Choroid plexus epithelial cell (primary cell): ENCODE results near the gene CCDC91.

Experiments
- DNase-seq: peaks from one replicate; pipeline ENCODE4 v3.0.0-alpha.2; 2010; ENCODE audit warnings: low read depth
- H3K4me3 ChIP-seq: 2 replicates; pipeline ENCODE4 v1.5.1; 2011; ENCODE audit warnings: low read depth, mild to moderate bottlenecking, control low read depth, low read length, moderate library complexity
- TF ChIP-seq, protein P1 (sequence below): conservative IDR thresholded peaks from 2 replicates; pipeline ENCODE4 v1.5.1; 2011; ENCODE audit warnings: low read depth, mild to moderate bottlenecking, control low read depth, inconsistent platforms, low read length, moderate library complexity

The CCDC91 gene

DNA sequence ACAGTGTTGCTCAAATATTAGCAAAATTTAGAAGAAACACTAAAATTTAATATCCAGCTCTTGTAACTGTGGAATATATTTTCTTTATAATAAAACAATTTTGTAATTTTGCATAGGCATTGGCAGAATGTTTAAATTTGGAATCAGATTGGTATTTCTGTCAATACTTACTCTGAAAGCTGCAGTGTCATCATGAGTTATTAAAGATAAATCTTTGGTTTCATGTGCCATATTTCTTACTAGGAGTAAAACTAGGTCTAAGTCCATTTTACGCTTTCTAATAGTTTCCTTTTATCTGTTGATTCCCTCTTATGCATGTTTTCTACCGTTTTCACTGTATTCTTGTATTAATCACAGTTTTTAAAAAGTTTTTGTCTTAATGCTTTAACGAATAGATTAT lies 49.7 kb downstream of the CCDC91 start:
- DNase-seq, result no peak
- no peak overlapping the region for H3K4me3 ChIP-seq
- TF ChIP-seq, protein P1, sequence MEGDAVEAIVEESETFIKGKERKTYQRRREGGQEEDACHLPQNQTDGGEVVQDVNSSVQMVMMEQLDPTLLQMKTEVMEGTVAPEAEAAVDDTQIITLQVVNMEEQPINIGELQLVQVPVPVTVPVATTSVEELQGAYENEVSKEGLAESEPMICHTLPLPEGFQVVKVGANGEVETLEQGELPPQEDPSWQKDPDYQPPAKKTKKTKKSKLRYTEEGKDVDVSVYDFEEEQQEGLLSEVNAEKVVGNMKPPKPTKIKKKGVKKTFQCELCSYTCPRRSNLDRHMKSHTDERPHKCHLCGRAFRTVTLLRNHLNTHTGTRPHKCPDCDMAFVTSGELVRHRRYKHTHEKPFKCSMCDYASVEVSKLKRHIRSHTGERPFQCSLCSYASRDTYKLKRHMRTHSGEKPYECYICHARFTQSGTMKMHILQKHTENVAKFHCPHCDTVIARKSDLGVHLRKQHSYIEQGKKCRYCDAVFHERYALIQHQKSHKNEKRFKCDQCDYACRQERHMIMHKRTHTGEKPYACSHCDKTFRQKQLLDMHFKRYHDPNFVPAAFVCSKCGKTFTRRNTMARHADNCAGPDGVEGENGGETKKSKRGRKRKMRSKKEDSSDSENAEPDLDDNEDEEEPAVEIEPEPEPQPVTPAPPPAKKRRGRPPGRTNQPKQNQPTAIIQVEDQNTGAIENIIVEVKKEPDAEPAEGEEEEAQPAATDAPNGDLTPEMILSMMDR, result no peak

DNA sequence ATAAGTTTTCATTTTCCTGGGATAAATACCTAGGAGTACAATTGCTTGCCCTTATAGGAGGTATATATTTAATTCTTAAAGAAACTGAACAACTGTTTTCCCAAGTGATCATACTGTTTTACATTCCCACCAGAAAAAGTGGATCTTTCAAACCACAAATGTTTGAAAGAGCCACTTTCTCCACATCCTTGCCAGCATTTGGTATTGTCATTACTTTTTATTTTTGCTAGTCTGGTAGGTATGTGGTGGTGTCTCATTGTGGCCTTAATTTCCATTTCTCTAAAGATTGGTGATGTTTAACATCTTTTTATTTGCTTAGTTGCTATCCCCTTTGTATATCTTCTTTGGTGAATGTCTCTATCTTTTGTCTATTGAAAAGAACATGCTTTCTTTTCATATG lies 50.6 kb downstream of the CCDC91 start:
- no peak for DNase-seq
- TF ChIP-seq, protein P1, result no peak
- no peak overlapping the region for H3K4me3 ChIP-seq

DNA sequence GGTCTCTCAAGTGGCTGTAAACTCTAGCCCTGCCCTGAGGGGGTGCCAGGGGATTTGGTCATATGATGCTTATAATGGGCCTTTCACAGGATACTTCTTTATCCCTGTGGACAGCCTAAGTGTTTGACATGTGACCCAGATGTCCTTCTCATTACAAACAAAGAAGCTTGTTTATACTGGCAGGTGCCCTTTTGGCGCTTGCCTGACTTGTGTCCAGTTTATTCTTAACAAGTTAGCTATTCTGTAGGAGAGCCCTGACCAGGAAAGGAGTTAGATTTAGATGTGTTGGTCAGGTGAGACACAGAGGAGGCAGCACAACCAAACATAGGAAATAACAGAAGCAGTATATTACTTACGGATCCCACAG lies 51.9 kb downstream of the CCDC91 start:
- no peak overlapping the region for H3K4me3 ChIP-seq
- TF ChIP-seq, protein P1, result no peak
- no peak for DNase-seq

DNA sequence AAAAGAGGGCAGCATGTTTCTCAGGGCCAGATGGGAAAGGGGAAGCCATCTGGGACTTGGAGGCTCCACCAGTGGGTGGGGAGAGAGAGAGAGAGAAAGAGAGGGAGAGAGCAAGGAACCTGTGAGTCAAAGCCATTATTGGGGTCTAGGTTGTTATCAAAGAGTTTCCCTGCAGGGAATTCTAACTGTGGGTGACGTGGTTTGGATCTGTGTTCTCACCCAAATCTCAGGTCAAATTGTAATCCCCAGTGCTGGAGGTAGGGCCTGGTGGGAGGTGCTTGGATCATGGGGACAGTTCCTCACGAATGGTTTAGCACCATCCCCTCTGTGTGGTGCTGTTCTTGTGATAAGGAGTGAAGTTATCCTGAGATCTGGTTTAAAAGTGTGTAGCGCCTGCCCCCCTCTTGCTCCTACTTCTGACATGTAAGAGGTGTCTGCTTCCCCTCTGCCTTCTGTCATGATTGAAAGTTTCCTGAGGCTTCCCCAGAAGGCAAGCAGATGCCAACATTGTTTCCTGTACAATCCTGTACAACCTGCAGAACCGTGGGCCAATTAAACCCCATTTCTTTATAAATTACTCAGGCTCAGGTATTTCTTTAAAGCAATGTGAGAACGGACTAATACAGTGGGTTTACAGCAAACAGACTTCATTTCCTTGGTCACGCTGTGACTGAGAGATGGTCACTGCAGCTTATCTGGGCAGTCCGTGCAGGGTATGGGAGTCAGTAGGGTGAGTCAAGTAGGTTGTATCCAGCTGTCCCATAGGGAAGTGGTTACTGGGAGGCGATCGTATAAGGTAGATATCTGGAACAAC lies 52.4 kb downstream of the CCDC91 start:
- TF ChIP-seq, protein P1, result no peak
- no peak for DNase-seq
- H3K4me3 ChIP-seq, result no peak overlapping the region

DNA sequence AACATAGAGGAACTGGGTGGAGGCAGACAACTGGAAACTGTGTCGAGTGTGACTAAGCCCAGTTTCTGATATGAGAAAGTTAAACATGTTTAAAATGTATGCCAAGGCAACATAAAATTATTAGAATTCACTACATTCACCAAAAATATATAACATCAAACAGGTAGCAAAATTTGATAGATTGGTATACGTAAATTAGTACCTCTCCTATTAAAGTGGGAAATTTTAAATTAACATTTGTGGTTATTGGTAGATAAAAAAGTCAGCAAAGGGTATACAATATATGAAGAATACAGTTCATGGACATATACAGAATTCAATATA lies 53.0 kb downstream of the CCDC91 start:
- H3K4me3 ChIP-seq, result no peak overlapping the region
- TF ChIP-seq, protein P1, result no peak
- no peak for DNase-seq

DNA sequence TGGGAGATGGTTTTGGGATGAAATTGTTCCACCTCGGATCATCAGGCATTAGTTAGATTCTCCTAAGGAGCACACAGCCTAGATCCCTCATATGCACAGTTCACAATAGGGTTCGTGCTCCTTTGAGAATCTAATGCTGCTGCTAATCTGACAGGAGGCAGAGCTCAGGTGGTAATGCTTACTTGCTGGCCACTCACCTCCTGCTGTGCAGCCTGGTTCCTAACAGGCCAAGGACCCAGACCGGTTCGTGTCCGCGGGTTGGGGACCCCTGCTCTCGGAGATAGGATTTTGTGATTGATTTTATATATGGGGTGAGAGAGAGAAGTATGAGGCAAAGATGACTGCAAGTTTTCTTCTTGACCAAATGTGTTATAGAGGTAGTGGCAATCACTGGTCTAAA lies 57.5 kb downstream of the CCDC91 start:
- no peak for DNase-seq
- TF ChIP-seq, protein P1, result no peak
- H3K4me3 ChIP-seq, result no peak overlapping the region

DNA sequence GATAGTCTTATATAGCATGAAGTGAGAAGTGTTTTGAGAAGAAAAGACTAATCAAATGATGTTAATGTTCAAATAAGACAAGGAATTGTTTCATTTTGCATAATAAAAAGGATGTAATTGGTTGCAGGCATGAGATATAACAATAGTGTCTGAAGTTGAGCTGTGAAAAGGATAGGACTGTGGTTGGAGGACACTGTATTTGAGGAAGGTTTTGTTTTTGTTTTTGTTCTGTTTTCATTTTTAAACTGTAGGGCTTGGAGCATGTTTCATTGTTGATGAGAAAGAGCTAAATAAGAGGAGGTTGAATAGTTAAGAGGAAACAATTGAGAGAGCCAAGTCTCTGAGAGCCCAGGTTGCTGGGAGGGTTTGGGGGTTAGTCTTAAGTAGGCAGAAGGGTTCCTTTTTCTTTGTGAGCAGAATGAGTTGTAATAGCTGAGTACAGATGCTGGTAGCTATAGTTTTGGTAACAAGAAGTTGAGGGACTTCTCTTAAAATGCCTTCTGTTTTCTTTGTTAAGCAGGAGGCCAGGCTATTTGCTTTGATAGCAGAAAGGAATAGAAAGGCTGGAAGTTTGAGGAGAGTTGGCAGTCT lies 58.4 kb downstream of the CCDC91 start:
- no peak for DNase-seq
- TF ChIP-seq, protein P1, result no peak
- no peak overlapping the region for H3K4me3 ChIP-seq
